HCT116 (cell line): Measurements from ENCODE around the gene SLITRK2. TPM values are rescaled to one million over a fixed set of nuclear protein-coding genes. Genes with fewer than 3 reads are reported as not detected.

ENCODE experiments used
- ATAC-seq: fragments of 200-7000 bp; cut with Tn5 transposase; 2 replicates; pipeline ENCODE4 v1.9.1; 2020; ENCODE audit warnings: mild to moderate bottlenecking, moderate library complexity
- Bru-seq: library from RNA; stranded (reverse); fragments of 400-500 nt; gene quantifications from one replicate; lab custom pipeline; 2021; lab: Mats Ljungman, UMichigan
- BruChase-seq, 2 experiments: library from RNA; stranded (reverse); fragments of 400-500 nt; gene quantifications; one replicate each; lab custom pipeline; 2021; lab: Mats Ljungman, UMichigan
- BruUV-seq: library from RNA; stranded (reverse); fragments of 400-500 nt; replicated peaks from 2 replicates; lab custom pipeline; 2021; lab: Mats Ljungman, UMichigan
- CTCF ChIA-PET: fragments of 300-600 bp; sonication (Branson Sonifier 250); formaldehyde crosslinking; loops from one replicate; lab custom pipeline; 2021; ENCODE audit warnings: antibody characterized with exemption; lab: Charles Lee
- POLR2A ChIA-PET: fragments of 300-600, 350-600 bp; sonication (Branson Sonifier 250); formaldehyde crosslinking; loops from one replicate; lab custom pipeline; 2021; ENCODE audit warnings: antibody characterized with exemption; lab: Charles Lee
- RAD21 ChIA-PET, 2 experiments: fragments of 300-600 bp; sonication (Branson Sonifier 250); formaldehyde crosslinking; loops; one replicate each; lab custom pipeline; 2023; ENCODE audit warnings: low total read pairs in 2 of 2; ENCODE audit not compliant: uncharacterized antibody in 2 of 2, unreplicated experiment in 2 of 2, low non-redundant PET in 1 of 2; lab: Charles Lee
- DNase-seq: peaks from one replicate; pipeline ENCODE4 v3.0.0-alpha.2; 2010; ENCODE audit warnings: low read depth, low spot score
- H2AFZ ChIP-seq: fragments of 200-600 bp; shearing (Covaris generic), sonication (generic); 2 replicates; pipeline ENCODE4 v1.6.1; 2017; ENCODE audit warnings: low read depth, mixed run types, mixed read lengths, antibody characterized with exemption, low read length; ENCODE audit not compliant: poor library complexity, severe bottlenecking
- H3K27ac ChIP-seq: 2 replicates; pipeline ENCODE4 v1.5.1; 2012; ENCODE audit warnings: low read depth, low read length
- H3K27me3 ChIP-seq: fragments of 200-600 bp; sonication (generic); 2 replicates; pipeline ENCODE4 v1.6.1; 2016; ENCODE audit warnings: mixed run types, low read length, mixed read lengths; ENCODE audit not compliant: insufficient read depth
- H3K36me3 ChIP-seq, 2 experiments: fragments of 200-500 bp in 1 of 2; fragments of 200-600 bp in 1 of 2; sonication (Bioruptor generic) in 1 of 2; sonication (generic) in 1 of 2; 2 replicates each; pipeline versions ENCODE4 v1.5.1 to v1.6.1; 2014 to 2016; ENCODE audit warnings: low read length in 2 of 2, inconsistent platforms in 1 of 2, mixed read lengths in 1 of 2, mixed run types in 1 of 2; ENCODE audit not compliant: insufficient read depth in 2 of 2, control insufficient read depth in 1 of 2
- H3K4me1 ChIP-seq, 2 experiments: fragments of 200-600 bp in 1 of 2; sonication (generic) in 1 of 2; 2 replicates each; pipeline versions ENCODE4 v1.5.1 to v1.6.1; 2012 to 2017; ENCODE audit warnings: low read length in 2 of 2, inconsistent platforms in 1 of 2, mild to moderate bottlenecking in 1 of 2, mixed read lengths in 1 of 2, mixed run types in 1 of 2, moderate library complexity in 1 of 2; ENCODE audit not compliant: insufficient read depth in 2 of 2, control insufficient read depth in 1 of 2
- H3K4me2 ChIP-seq: fragments of 200-600 bp; sonication (generic); 2 replicates; pipeline ENCODE4 v1.6.1; 2017; ENCODE audit warnings: mixed run types, low read length, mixed read lengths
- H3K4me3 ChIP-seq, 2 experiments: fragments of 200-600 bp in 1 of 2; sonication (generic) in 1 of 2; replicated peaks in 1 of 2; 2 replicates each; pipeline ENCODE4 v1.5.1; 2011 to 2016; ENCODE audit warnings: low read length in 2 of 2, control low read depth in 1 of 2, low read depth in 1 of 2, mild to moderate bottlenecking in 1 of 2, mixed read lengths in 1 of 2, mixed run types in 1 of 2
- H3K79me2 ChIP-seq: fragments of 200-600 bp; sonication (generic); 2 replicates; pipeline ENCODE4 v1.6.1; 2017; ENCODE audit warnings: mild to moderate bottlenecking, mixed run types, low read length, moderate library complexity, mixed read lengths; ENCODE audit not compliant: insufficient read depth
- H3K9ac ChIP-seq: fragments of 200-600 bp; sonication (generic); 2 replicates; pipeline ENCODE4 v1.6.1; 2016; ENCODE audit warnings: low read length, mixed read lengths
- H3K9me2 ChIP-seq: fragments of 200-600 bp; sonication (generic), shearing (Covaris generic); 2 replicates; pipeline ENCODE4 v1.6.1; 2017; ENCODE audit warnings: mixed run types, mild to moderate bottlenecking, moderate library complexity; ENCODE audit not compliant: insufficient read depth
- H3K9me3 ChIP-seq, 2 experiments: fragments of 200-500 bp in 1 of 2; fragments of 200-600 bp in 1 of 2; sonication (Bioruptor generic) in 1 of 2; sonication (generic) in 1 of 2; 2 replicates each; pipeline ENCODE4 v1.6.1; 2014 to 2017; ENCODE audit warnings: low read length in 2 of 2, mixed read lengths in 2 of 2, inconsistent platforms in 1 of 2, low read depth in 1 of 2, mild to moderate bottlenecking in 1 of 2, mixed run types in 1 of 2, moderate library complexity in 1 of 2; ENCODE audit not compliant: control insufficient read depth in 1 of 2, insufficient read depth in 1 of 2
- H4K20me1 ChIP-seq: fragments of 200-600 bp; sonication (generic), shearing (Covaris generic); 2 replicates; pipeline ENCODE4 v1.6.1; 2017; ENCODE audit warnings: mixed run types, mild to moderate bottlenecking, moderate library complexity; ENCODE audit not compliant: insufficient read depth
- ATF3 ChIP-seq: IDR thresholded peaks from 2 replicates; pipeline ENCODE4 v1.6.1; 2012
- CBX3 ChIP-seq: IDR thresholded peaks from 2 replicates; pipeline ENCODE4 v1.6.1; 2012; ENCODE audit warnings: low read depth
- CEBPB ChIP-seq: IDR thresholded peaks from 2 replicates; pipeline ENCODE4 v1.6.1; 2012; ENCODE audit warnings: low read depth
- EGR1 ChIP-seq: IDR thresholded peaks from 2 replicates; pipeline ENCODE4 v1.6.1; 2012; ENCODE audit warnings: low read depth
- ELF1 ChIP-seq: IDR thresholded peaks from 2 replicates; pipeline ENCODE4 v1.6.1; 2012; ENCODE audit warnings: low read depth, borderline replicate concordance
- EZH2 ChIP-seq: fragments of 200-600 bp; sonication (generic); IDR thresholded peaks from 2 replicates; pipeline ENCODE4 v1.6.1; 2017; ENCODE audit warnings: antibody characterized with exemption, mixed run types
- FOSL1 ChIP-seq: IDR thresholded peaks from 2 replicates; pipeline ENCODE4 v1.6.1; 2012; ENCODE audit warnings: low read depth
- JUND ChIP-seq: IDR thresholded peaks from 2 replicates; pipeline ENCODE4 v1.6.1; 2012
- MAX ChIP-seq: IDR thresholded peaks from 2 replicates; pipeline ENCODE4 v1.6.1; 2012
- POLR2A ChIP-seq: IDR thresholded peaks from 2 replicates; pipeline ENCODE4 v1.7.0; 2011; ENCODE audit warnings: borderline replicate concordance; ENCODE audit not compliant: insufficient read depth, insufficient read length; ENCODE audit errors: extremely low read depth
- POLR2AphosphoS5 ChIP-seq: IDR thresholded peaks from 2 replicates; pipeline ENCODE4 v1.6.1; 2011; ENCODE audit warnings: mild to moderate bottlenecking, low read depth, low read length, moderate library complexity
- RAD21 ChIP-seq: IDR thresholded peaks from 2 replicates; pipeline ENCODE4 v1.6.1; 2012; ENCODE audit warnings: low read depth, mild to moderate bottlenecking
- SIN3A ChIP-seq: IDR thresholded peaks from 2 replicates; pipeline ENCODE4 v1.6.1; 2012; ENCODE audit warnings: low read depth
- SP1 ChIP-seq: IDR thresholded peaks from 2 replicates; pipeline ENCODE4 v1.6.1; 2012; ENCODE audit warnings: low read depth
- SRF ChIP-seq: IDR thresholded peaks from 2 replicates; pipeline ENCODE4 v1.6.1; 2012; ENCODE audit warnings: low read depth
- TCF7L2 ChIP-seq: IDR thresholded peaks from 2 replicates; pipeline ENCODE4 v1.7.0; 2011; ENCODE audit warnings: borderline replicate concordance, inconsistent platforms; ENCODE audit not compliant: insufficient read depth, insufficient read length; ENCODE audit errors: extremely low read depth
- YY1 ChIP-seq: IDR thresholded peaks from 2 replicates; pipeline ENCODE4 v1.6.1; 2011; ENCODE audit warnings: low read length, low read depth, moderate library complexity, mild to moderate bottlenecking; ENCODE audit not compliant: insufficient replicate concordance; ENCODE audit errors: extremely low read depth
- ZFX ChIP-seq: fragments of 450-650 bp; IDR thresholded peaks from 2 replicates; pipeline ENCODE4 v1.6.1; 2017
- ZNF274 ChIP-seq: fragments of 200-500 bp; sonication (Bioruptor generic); IDR thresholded peaks from 2 replicates; pipeline ENCODE4 v1.6.1; 2014; ENCODE audit warnings: mild to moderate bottlenecking, low read depth, low read length, inconsistent platforms
- intact Hi-C: fragments of 100-400 bp; cut with micrococcal nuclease; formaldehyde crosslinking; loops from 2 replicates; pipeline ENCODE4 v1.10.0; 2022
- long read RNA-seq: library from polyadenylated mRNA; unstranded; transcript quantifications from one replicate; pipeline ENCODE4 v2.0.0, GENCODE V29; 2021; ENCODE audit not compliant: unreplicated experiment
- polyA plus RNA-seq: library from polyadenylated mRNA; unstranded; fragments of >200 nt; gene quantifications from 2 replicates; pipeline ENCODE4 v1.2.1, GENCODE V29; 2012; ENCODE audit warnings: missing spikeins
- total RNA-seq: library from RNA; stranded (reverse); gene quantifications from one replicate; pipeline ENCODE4 v1.2.1, GENCODE V29; 2021; ENCODE audit not compliant: unreplicated experiment
- TF ChIP-seq, protein P1 (sequence below): IDR thresholded peaks from 2 replicates; pipeline ENCODE4 v1.6.1; 2012; ENCODE audit warnings: low read depth

Gene SLITRK2
- total RNA-seq (not detected), Bru-seq, nascent RNA (not detected), BruChase-seq, experiment 1, labeled RNA remaining after a 6-hour chase (not detected), BruChase-seq, experiment 2, labeled RNA remaining after a 2-hour chase (not detected)
- polyA plus RNA-seq = not detected in 2 replicates
- long read RNA-seq = 0 reads

- no peaks in the 10 kb centered on the region for H3K79me2 ChIP-seq
- H3K4me2 ChIP-seq = no peak within 1 kb of the TSS
- H3K27me3 ChIP-seq = no peaks in the 10 kb centered on the region
- no peak within 1 kb of the TSS for H3K4me3 ChIP-seq
- no peak within 1 kb of the TSS for H3K9ac ChIP-seq
- RAD21 ChIA-PET = no interaction called here
- CTCF ChIA-PET = no interaction called here
- ATAC-seq = no peak
- H2AFZ ChIP-seq = no peak within 1 kb of the TSS
- H4K20me1 ChIP-seq = no peaks in the 10 kb centered on the region
- H3K27ac ChIP-seq = no peak within 1 kb of the TSS
- H3K9me3 ChIP-seq = no peaks in the 10 kb centered on the region
- H3K9me2 ChIP-seq = no peaks in the 10 kb centered on the region
- intact Hi-C loops = no loop called here
- TF ChIP-seq MAX = no peak
- TF ChIP-seq CBX3 = no peak
- no peak for TF ChIP-seq POLR2AphosphoS5
- no peak for TF ChIP-seq ZNF274
- TF ChIP-seq JUND = no peak
- no peak for TF ChIP-seq EGR1
- no peak for TF ChIP-seq YY1
- TF ChIP-seq TCF7L2 = no peak
- no peak for TF ChIP-seq ATF3
- TF ChIP-seq, protein P1, sequence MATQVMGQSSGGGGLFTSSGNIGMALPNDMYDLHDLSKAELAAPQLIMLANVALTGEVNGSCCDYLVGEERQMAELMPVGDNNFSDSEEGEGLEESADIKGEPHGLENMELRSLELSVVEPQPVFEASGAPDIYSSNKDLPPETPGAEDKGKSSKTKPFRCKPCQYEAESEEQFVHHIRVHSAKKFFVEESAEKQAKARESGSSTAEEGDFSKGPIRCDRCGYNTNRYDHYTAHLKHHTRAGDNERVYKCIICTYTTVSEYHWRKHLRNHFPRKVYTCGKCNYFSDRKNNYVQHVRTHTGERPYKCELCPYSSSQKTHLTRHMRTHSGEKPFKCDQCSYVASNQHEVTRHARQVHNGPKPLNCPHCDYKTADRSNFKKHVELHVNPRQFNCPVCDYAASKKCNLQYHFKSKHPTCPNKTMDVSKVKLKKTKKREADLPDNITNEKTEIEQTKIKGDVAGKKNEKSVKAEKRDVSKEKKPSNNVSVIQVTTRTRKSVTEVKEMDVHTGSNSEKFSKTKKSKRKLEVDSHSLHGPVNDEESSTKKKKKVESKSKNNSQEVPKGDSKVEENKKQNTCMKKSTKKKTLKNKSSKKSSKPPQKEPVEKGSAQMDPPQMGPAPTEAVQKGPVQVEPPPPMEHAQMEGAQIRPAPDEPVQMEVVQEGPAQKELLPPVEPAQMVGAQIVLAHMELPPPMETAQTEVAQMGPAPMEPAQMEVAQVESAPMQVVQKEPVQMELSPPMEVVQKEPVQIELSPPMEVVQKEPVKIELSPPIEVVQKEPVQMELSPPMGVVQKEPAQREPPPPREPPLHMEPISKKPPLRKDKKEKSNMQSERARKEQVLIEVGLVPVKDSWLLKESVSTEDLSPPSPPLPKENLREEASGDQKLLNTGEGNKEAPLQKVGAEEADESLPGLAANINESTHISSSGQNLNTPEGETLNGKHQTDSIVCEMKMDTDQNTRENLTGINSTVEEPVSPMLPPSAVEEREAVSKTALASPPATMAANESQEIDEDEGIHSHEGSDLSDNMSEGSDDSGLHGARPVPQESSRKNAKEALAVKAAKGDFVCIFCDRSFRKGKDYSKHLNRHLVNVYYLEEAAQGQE = no peak
- TF ChIP-seq POLR2A = no peak
- TF ChIP-seq ZFX = no peak
- no peak for TF ChIP-seq CEBPB
- TF ChIP-seq SIN3A = no peak
- TF ChIP-seq EZH2 = no peak
- no peak for TF ChIP-seq RAD21
- TF ChIP-seq FOSL1 = no peak
- TF ChIP-seq SRF = no peak
- TF ChIP-seq ELF1 = no peak
- no peak for TF ChIP-seq SP1
- POLR2A ChIA-PET = no interaction called here
- no TSS peak for BruUV-seq
- DNase-seq = no peak
- H3K36me3 ChIP-seq = no peaks in the 10 kb centered on the region
- H3K4me1 ChIP-seq = no peaks in the 10 kb centered on the region
Observed at GRCh38 chrX:145817331-145818185, at the start of gene SLITRK2. Gene SLITRK2, plus strand, starts transcription at chrX:145817829. Its CDS starts 4,597 bp downstream, at chrX:145822426.
